Right ventricle myocardium inferior (tissue), 1 donor: ENCODE measurements around the gene DNAJB2. TPM values are rescaled to one million over a fixed set of nuclear protein-coding genes. Genes with fewer than 3 reads are reported as not detected.
A peak's percentile ranks its signal among the peaks of the same experiment; 100 is the strongest.
"Not testable (repeated sequence)": the region's sequence is repeated elsewhere in the genome, so short reads cannot be mapped to it uniquely, and the experiment has no call there.

Source experiments
- ATAC-seq: fragments of 200-7000 bp; cut with Tn5 transposase; one replicate; pipeline ENCODE4 v1.9.1; 2020; ENCODE audit warnings: mild to moderate bottlenecking, moderate library complexity
- DNase-seq: peaks from one replicate; pipeline ENCODE4 v3.0.0; 2021; ENCODE audit errors: missing footprints
- intact Hi-C: fragments of 100-400 bp; cut with DNase I; formaldehyde crosslinking; loops from one replicate; pipeline ENCODE4 v1.11.0; 2022
- total RNA-seq: library from RNA; stranded (reverse); fragmentation: NEBNext Ultra II Directional; extraction: Animal tissue kit (Norgen Biotek cat#: 25700); gene quantifications from one replicate; pipeline ENCODE4 v1.2.1, GENCODE V29; 2021
- donor health status: DM: no; HTN: yes; CAD: no; lungs with severe emphysema.

Gene DNAJB2
- total RNA-seq, 1 donor from 2014 or later, result 80.4 TPM

GRCh38 chr2:219279916-219280516 lies 850 bp downstream of the DNAJB2 start:
- intact Hi-C loops, result loop anchor here (1.0 to 10.0 kb wide), 6 partner anchors 14 to 225 kb away; partner anchors contain the start of genes ANKZF1, ATG9A, CNPPD1 and DNPEP
- no peak for DNase-seq
- ATAC-seq, result no peak

GRCh38 chr2:219280651-219281050 lies 1.5 kb downstream of the DNAJB2 start:
- intact Hi-C loops, result loop anchor here (10.0 kb wide), 1 partner anchor 224 kb away; no protein-coding TSS in a partner anchor
- DNase-seq (no peak), ATAC-seq (no peak)

- DNase-seq (no peak), ATAC-seq (no peak)
- intact Hi-C loops, result loop anchor here (10.0 kb wide), 1 partner anchor 223 kb away; no protein-coding TSS in a partner anchor
These were observed 2.4 kb downstream of the DNAJB2 start for GRCh38 chr2:219281588-219281987.

DNA sequence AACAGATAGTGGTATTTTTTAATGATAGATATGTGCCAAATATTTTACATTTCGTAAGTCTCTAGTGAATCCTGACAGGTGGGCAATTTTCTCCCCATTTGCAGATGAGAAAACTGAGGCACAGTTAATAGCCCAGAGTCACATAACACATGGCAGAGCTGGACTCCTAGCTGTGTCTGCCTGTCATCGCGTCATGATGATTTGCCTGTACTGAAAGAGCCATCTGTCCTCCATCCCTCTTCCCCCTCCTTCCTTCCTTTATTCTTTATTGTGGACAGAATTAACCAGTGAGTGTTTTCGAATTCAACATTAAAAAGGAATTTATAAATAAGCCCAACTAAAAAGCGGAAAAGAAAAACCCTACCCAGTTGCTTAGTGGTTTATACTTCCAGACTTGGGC lies 3.2 kb downstream of the DNAJB2 start:
- intact Hi-C loops, result loop anchor here (10.0 kb wide), 1 partner anchor 222 kb away; no protein-coding TSS in a partner anchor
- no peak for DNase-seq
- no peak for ATAC-seq

- intact Hi-C loops, result loop anchor here (10.0 kb wide), 1 partner anchor 222 kb away; no protein-coding TSS in a partner anchor
- DNase-seq, result no peak
- ATAC-seq, result no peak
These were observed 3.9 kb downstream of the DNAJB2 start for GRCh38 chr2:219282943-219283581.

GRCh38 chr2:219284501-219285372 lies 5.6 kb downstream of the DNAJB2 start:
- ATAC-seq (no peak), DNase-seq (no peak)
- intact Hi-C loops, result loop anchor here (10.0 kb wide), 1 partner anchor 220 kb away; no protein-coding TSS in a partner anchor

DNA sequence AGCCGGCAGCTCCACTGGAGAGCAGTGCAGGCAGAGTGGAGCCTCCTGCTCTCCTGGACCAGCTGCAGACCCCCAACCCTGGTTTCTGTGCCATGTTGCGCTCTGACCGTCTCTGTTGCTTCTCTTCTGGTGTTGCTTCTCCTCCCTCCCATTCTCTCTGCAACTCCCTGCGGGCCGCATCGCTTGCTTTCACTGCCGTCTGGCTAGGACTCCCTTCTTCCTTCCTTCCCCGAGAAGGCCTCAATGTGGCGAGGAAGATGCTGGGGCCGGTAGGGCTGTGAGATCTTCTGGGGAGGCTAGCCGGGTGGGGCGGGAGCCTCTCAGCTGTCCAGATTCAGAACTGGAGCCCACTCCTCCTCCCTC lies 6.2 kb downstream of the DNAJB2 start:
- DNase-seq (no peak), ATAC-seq (no peak)
- intact Hi-C loops, result loop anchor here (10.0 kb wide), 1 partner anchor 219 kb away; no protein-coding TSS in a partner anchor

GRCh38 chr2:219285894-219286425 lies 6.8 kb downstream of the DNAJB2 start:
- DNase-seq, result no peak
- peak; percentile 48 for ATAC-seq
- intact Hi-C loops, result loop anchor here (10.0 kb wide), 1 partner anchor 219 kb away; no protein-coding TSS in a partner anchor

GRCh38 chr2:219286436-219287115 lies 7.4 kb downstream of the DNAJB2 start:
- DNase-seq, result no peak
- ATAC-seq, result no peak
- intact Hi-C loops, result loop anchor here (10.0 kb wide), 1 partner anchor 218 kb away; no protein-coding TSS in a partner anchor

- DNase-seq, ATAC-seq: not testable (repeated sequence)
- intact Hi-C loops, result loop anchor here (10.0 kb wide), 1 partner anchor 218 kb away; no protein-coding TSS in a partner anchor
These were observed 7.9 kb downstream of the DNAJB2 start for GRCh38 chr2:219287116-219287440.

- intact Hi-C loops, result loop anchor here (10.0 kb wide), 1 partner anchor 217 kb away; no protein-coding TSS in a partner anchor
- no peak for ATAC-seq
- DNase-seq, result no peak
These were observed 8.6 kb downstream of the DNAJB2 start for GRCh38 chr2:219287580-219288265.

- ATAC-seq (no peak), DNase-seq (no peak)
- intact Hi-C loops, result loop anchor here (10.0 kb wide), 1 partner anchor 216 kb away; no protein-coding TSS in a partner anchor
These were observed 10.0 kb downstream of the DNAJB2 start for GRCh38 chr2:219289195-219289536.

DNA sequence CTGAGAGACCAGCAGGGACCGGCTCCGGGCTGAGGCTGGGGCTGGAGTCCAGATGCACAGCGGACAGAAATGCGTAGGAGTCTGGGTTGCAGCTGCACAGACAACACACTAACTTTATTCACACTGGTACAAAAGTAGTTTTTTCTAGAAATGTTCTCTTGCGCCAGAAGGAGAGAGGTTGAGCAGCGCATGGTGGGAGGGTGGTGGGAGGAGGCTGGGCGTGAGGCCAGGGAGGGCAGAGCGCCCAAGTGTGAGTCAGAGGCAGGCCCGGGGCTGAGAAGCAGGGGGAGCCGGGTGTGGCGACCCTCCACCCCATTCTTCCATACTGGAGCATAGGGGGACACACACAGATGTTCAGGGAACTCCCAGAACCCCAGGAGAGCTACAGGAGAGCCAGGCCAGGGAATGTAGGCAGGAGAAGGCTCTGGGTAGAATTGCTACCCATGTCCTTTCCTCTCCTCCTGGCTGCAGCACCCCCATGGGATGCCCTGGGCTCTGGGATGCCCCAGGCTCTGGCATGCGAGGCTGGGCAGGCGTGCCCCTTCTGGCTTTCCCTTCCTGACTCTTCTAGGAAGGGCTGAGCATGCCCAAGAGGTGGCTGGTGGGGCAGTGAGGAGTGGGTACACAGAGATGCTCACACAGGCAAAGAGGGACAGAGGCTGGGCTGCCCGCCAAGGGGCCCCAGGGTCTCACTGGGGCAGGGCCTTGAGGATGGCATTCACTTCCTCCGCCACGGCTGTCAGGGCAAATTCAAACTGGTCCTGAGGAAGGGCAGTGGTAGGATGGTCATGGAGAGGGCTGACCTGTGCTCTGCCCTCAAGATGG lies 10.6 kb downstream of the DNAJB2 start:
- intact Hi-C loops, result loop anchor here (10.0 kb wide), 1 partner anchor 215 kb away; no protein-coding TSS in a partner anchor
- DNase-seq (peak; percentile 87), ATAC-seq (peak; percentile 78)

DNA sequence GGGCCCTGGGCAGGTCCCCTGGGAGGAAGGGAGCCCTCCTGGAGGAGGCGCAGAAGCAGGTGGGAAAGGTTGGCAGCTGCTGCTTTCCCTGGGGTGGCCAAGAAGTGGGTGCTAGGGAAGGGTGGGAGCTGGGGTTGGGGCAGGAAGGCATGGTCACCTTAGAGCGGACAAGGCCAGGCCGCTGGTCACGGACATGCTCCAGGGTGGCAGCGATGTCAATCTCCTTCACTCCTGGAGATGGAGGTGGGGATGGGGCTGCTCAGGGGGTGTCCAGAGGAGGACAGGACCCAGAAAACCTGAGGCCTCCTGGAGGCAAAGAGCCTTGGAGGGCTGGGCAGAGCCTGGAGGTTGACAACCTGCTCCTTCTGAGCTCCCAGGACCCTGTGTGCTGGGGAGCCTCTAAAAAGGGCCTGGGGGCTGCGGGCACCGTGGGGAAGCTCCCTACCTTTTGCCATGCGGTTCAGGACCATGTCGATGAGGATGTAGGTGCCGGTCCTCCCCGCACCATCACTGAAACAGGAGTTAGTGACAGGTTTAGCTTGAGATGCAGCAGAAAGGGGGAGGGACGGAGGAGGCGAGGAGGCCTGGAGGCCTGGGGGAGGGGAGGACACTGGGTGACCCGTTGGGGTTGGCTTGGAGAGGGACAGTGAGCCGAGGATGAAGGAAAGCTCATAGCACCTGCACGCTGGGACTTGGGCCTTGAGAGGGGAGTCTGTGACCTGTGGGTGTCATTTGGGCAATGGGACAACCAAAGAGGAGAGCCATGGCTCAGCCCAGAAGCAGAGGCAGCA lies 11.4 kb downstream of the DNAJB2 start:
- intact Hi-C loops, result no loop called here
- no peak for ATAC-seq
- no peak for DNase-seq

- ATAC-seq (no peak), DNase-seq (no peak)
- intact Hi-C loops, result no loop called here
These were observed 12.2 kb downstream of the DNAJB2 start for GRCh38 chr2:219291394-219291793.

DNA sequence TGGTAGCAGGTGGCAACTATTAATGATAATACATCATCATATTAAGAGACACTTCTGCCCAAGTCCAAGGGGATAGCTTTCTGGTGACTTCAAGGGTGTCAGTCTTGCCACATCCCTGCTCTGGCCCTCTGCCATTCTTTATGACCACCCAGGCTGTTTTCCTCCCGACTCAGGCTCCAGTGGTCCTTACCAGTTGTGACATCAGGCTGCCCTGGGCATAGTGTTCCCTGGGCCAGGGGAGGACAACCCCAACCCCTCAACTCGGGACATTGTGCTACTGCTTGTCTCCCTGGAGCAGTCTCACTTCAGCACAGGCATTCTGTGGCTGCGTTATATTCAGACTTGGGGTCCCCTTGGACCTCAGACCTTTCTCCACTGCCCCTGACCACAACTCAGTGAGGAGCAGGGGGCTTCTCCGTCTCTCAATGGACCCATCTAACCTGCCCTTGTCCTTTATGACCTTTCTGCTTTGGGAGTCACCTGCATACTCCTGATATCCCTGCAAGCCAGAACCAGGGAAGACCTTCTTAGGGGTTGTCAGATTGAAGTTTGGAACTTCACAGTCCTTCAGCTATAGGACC lies 12.8 kb downstream of the DNAJB2 start:
- intact Hi-C loops, result no loop called here
- DNase-seq, result no peak
- no peak for ATAC-seq
